Endothelial cell of umbilical vein (primary cell): ENCODE data around the gene CCNB1. TPM values are rescaled to one million over a fixed set of nuclear protein-coding genes. Genes with fewer than 3 reads are reported as not detected.

Source experiments
- BruUV-seq: library from RNA; stranded (reverse); fragments of 400-500 nt; replicated peaks from 2 replicates; lab custom pipeline; 2021; lab: Mats Ljungman, UMichigan
- CTCF ChIA-PET: fragments of 300-600, 350-600 bp; sonication (Branson Sonifier 250); formaldehyde crosslinking; loops from one replicate; lab custom pipeline; 2021; ENCODE audit warnings: antibody characterized with exemption, inconsistent platforms; lab: Charles Lee
- POLR2A ChIA-PET: fragments of 300-600, 350-600 bp; sonication (Branson Sonifier 250); formaldehyde crosslinking; loops from one replicate; lab custom pipeline; 2021; ENCODE audit warnings: antibody characterized with exemption, inconsistent platforms; lab: Charles Lee
- DNase-seq: peaks from one replicate; pipeline ENCODE4 v3.0.0-alpha.2; 2011; ENCODE audit warnings: low read depth, low spot score
- FAIRE-seq: peaks from 2 replicates; lab custom pipeline; 2011; peaks lifted over from hg19 to GRCh38; lab: Jason Lieb, UNC
- H2AFZ ChIP-seq: 2 replicates; pipeline ENCODE4 v1.6.0; 2012; ENCODE audit warnings: low read depth, low read length, control low read depth, inconsistent platforms
- H3K27ac ChIP-seq: 2 replicates; pipeline ENCODE4 v1.5.1; 2011; ENCODE audit warnings: low read depth, mild to moderate bottlenecking, control low read depth, low read length, moderate library complexity; ENCODE audit not compliant: insufficient read depth
- H3K27me3 ChIP-seq, 2 experiments: 2 replicates each; pipeline versions ENCODE4 v1.6.0 to v1.6.1; 2011; ENCODE audit warnings: low read length in 2 of 2, mixed read lengths in 1 of 2; ENCODE audit not compliant: control insufficient read depth in 2 of 2, insufficient read depth in 2 of 2
- H3K36me3 ChIP-seq, 2 experiments: 2 replicates in 1 of 2; 3 replicates in 1 of 2; pipeline ENCODE4 v1.5.1; 2011; ENCODE audit warnings: low read length in 2 of 2, mild to moderate bottlenecking in 1 of 2, moderate library complexity in 1 of 2; ENCODE audit not compliant: control insufficient read depth in 2 of 2, insufficient read depth in 2 of 2; ENCODE audit errors: extremely low read depth in 1 of 2
- H3K4me1 ChIP-seq: 3 replicates; pipeline ENCODE4 v1.5.1; 2011; ENCODE audit warnings: mild to moderate bottlenecking, low read length; ENCODE audit not compliant: control insufficient read depth, insufficient read depth; ENCODE audit errors: extremely low read depth
- H3K4me2 ChIP-seq: 2 replicates; pipeline ENCODE4 v1.6.1; 2011; ENCODE audit warnings: low read length, control low read depth, mixed read lengths; ENCODE audit not compliant: insufficient read depth
- H3K4me3 ChIP-seq, 3 experiments: fragments of 200-600 bp in 1 of 3; sonication (generic), shearing (Covaris generic) in 1 of 3; replicated peaks in 1 of 3; 2 replicates each; pipeline ENCODE4 v1.5.1; 2011 to 2016; ENCODE audit warnings: control low read depth in 3 of 3, low read length in 3 of 3, mild to moderate bottlenecking in 2 of 3, inconsistent platforms in 1 of 3, low read depth in 1 of 3, moderate library complexity in 1 of 3; ENCODE audit not compliant: insufficient read depth in 1 of 3
- H3K79me2 ChIP-seq: 2 replicates; pipeline ENCODE4 v1.6.0; 2012; ENCODE audit warnings: low read length, inconsistent platforms; ENCODE audit not compliant: control insufficient read depth, insufficient read depth
- H3K9ac ChIP-seq: replicated peaks from 2 replicates; pipeline ENCODE3; 2011; ENCODE audit warnings: low read length, control low read depth; ENCODE audit not compliant: insufficient read depth; ENCODE audit errors: extremely low read depth
- H3K9me1 ChIP-seq: replicated peaks from 3 replicates; pipeline ENCODE4 v1.6.0; 2011; ENCODE audit warnings: mild to moderate bottlenecking, low read length; ENCODE audit not compliant: control insufficient read depth, insufficient read depth; ENCODE audit errors: extremely low read depth
- H3K9me3 ChIP-seq: replicated peaks from 2 replicates; pipeline ENCODE4 v1.5.1; 2012; ENCODE audit warnings: low read length, inconsistent platforms; ENCODE audit not compliant: control insufficient read depth, insufficient read depth
- H4K20me1 ChIP-seq: replicated peaks from 2 replicates; pipeline ENCODE3; 2011; ENCODE audit warnings: mild to moderate bottlenecking, low read length; ENCODE audit not compliant: control insufficient read depth, insufficient read depth; ENCODE audit errors: extremely low read depth
- CTCF ChIP-seq, 2 donors: IDR thresholded peaks; 1 replicate in 1 of 2; 2 replicates in 1 of 2; pipeline ENCODE4 v1.5.1; 2011; ENCODE audit warnings: low read length in 2 of 2, mild to moderate bottlenecking in 2 of 2, moderate library complexity in 2 of 2, control low read depth in 1 of 2, inconsistent platforms in 1 of 2, low read depth in 1 of 2; ENCODE audit not compliant: insufficient read depth in 1 of 2; ENCODE audit errors: extremely low read depth in 1 of 2
- EZH2 ChIP-seq: IDR thresholded peaks from 2 replicates; pipeline ENCODE4 v1.6.1; 2012; ENCODE audit warnings: borderline replicate concordance, low read depth, mild to moderate bottlenecking, moderate library complexity, low read length, inconsistent platforms; ENCODE audit not compliant: severe bottlenecking
- FOS ChIP-seq: IDR thresholded peaks from 2 replicates; pipeline ENCODE4 v1.6.1; 2011; ENCODE audit warnings: mild to moderate bottlenecking, low read length, moderate library complexity, borderline replicate concordance; ENCODE audit not compliant: insufficient read depth
- GATA2 ChIP-seq: IDR thresholded peaks from 2 replicates; pipeline ENCODE4 v1.7.0; 2011; ENCODE audit warnings: low read depth, mild to moderate bottlenecking, moderate library complexity, mixed read lengths, low read length; ENCODE audit not compliant: insufficient read length, insufficient read depth
- JUN ChIP-seq: IDR thresholded peaks from 2 replicates; pipeline ENCODE4 v1.6.1; 2011; ENCODE audit warnings: borderline replicate concordance, low read depth; ENCODE audit not compliant: insufficient read length, insufficient read depth
- MYC ChIP-seq: IDR thresholded peaks from one replicate; pipeline ENCODE4 v1.6.1; 2011; ENCODE audit warnings: mild to moderate bottlenecking, low read depth, low read length
- POLR2A ChIP-seq: IDR thresholded peaks from 2 replicates; pipeline ENCODE4 v1.6.1; 2012; ENCODE audit warnings: low read depth, mild to moderate bottlenecking, control low read depth, low read length
- POLR2AphosphoS5 ChIP-seq: IDR thresholded peaks from 2 replicates; pipeline ENCODE4 v1.6.1; 2012; ENCODE audit warnings: low read depth, mild to moderate bottlenecking, control low read depth, low read length, moderate library complexity; ENCODE audit not compliant: insufficient read depth
- dilution Hi-C: fragments of 300-500 bp; cut with MboI; formaldehyde crosslinking; loops from one replicate; pipeline ENCODE4 v1.15.0; 2019; ENCODE audit warnings: low sequenced_read_pairs; ENCODE audit not compliant: extremely low pct_ligation_motif_present
- intact Hi-C: fragments of 100-400 bp; cut with micrococcal nuclease; formaldehyde crosslinking; loops from one replicate; pipeline ENCODE4 v1.10.0; 2022
- polyA plus RNA-seq, 4 experiments: library from polyadenylated mRNA; depleted of rRNA in 3 of 4; stranded (reverse) in 3 of 4; unstranded in 1 of 4; fragments of >200 nt; gene quantifications; 2 replicates each; pipeline versions ENCODE4 v1.2.1 to v1.2.3, GENCODE V29; 2011 to 2012; ENCODE audit warnings: missing spikeins in 1 of 4
- total RNA-seq: library from RNA; stranded (reverse); gene quantifications from 2 replicates; pipeline ENCODE4 v1.2.3, GENCODE V29; 2021
- TF ChIP-seq, protein P1 (sequence below): IDR thresholded peaks from 2 replicates; pipeline ENCODE4 v1.6.1; 2011; ENCODE audit not compliant: insufficient read depth, insufficient read length

CCNB1 gene
- total and polyA plus RNA-seq, 2 donors (not counting 3 experiments of a cell fraction or from before 2014, with no cell fraction given) = 72.2 to 211 TPM

GRCh38 chr5:69187342-69187741 lies 20.4 kb downstream of the CCNB1 start:
- intact Hi-C loops (no loop called here), dilution Hi-C loops (no loop called here)
- H4K20me1 ChIP-seq = no peaks in the 10 kb centered on the region
- no peak overlapping the region for H3K27ac ChIP-seq
- H3K79me2 ChIP-seq = peaks cover 2% of the 10 kb centered on the region
- no peaks in the 10 kb centered on the region for H3K27me3 ChIP-seq
- no peak for FAIRE-seq
- no peak for DNase-seq
- CTCF ChIA-PET = no interaction called here
- no peak overlapping the region for H3K9ac ChIP-seq
- H3K36me3 ChIP-seq = no peaks in the 10 kb centered on the region
- H3K4me2 ChIP-seq = no peak overlapping the region
- POLR2A ChIA-PET = no interaction called here
- BruUV-seq = no TSS peak
- no peaks in the 10 kb centered on the region for H3K9me1 ChIP-seq
- peaks cover 12% of the 10 kb centered on the region for H3K4me1 ChIP-seq
- H3K4me3 ChIP-seq = no peak overlapping the region
- no peaks in the 10 kb centered on the region for H3K9me3 ChIP-seq
- TF ChIP-seq EZH2 = no peak
- no peak for TF ChIP-seq JUN
- TF ChIP-seq CTCF (IDR thresholded peaks at IDR 0.05; ENCODE audit: extremely low read depth in 1 of 2, insufficient read depth in 1 of 2, low read depth in 1 of 2, low read length in 2 of 2) = no peak
- no peak for TF ChIP-seq MYC
- no peak for TF ChIP-seq FOS
- TF ChIP-seq POLR2AphosphoS5 = no peak
- TF ChIP-seq, protein P1, sequence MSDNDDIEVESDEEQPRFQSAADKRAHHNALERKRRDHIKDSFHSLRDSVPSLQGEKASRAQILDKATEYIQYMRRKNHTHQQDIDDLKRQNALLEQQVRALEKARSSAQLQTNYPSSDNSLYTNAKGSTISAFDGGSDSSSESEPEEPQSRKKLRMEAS = no peak
- TF ChIP-seq POLR2A = no peak
- TF ChIP-seq GATA2 = no peak
- no peak overlapping the region for H2AFZ ChIP-seq
